H1 (cell line): ENCODE measurements around the gene DIP2C. TPM values are rescaled to one million over a fixed set of nuclear protein-coding genes. Genes with fewer than 3 reads are reported as not detected.

Source experiments
- CEBPB ChIP-seq: IDR thresholded peaks from 2 replicates; pipeline ENCODE4 v1.6.1; 2012; ENCODE audit warnings: low read depth, low read length
- CHD7 ChIP-seq: fragments of 300-600 bp; sonication (generic); IDR thresholded peaks from 2 replicates; pipeline ENCODE4 v1.7.1; 2012; ENCODE audit warnings: low read length, moderate library complexity, mild to moderate bottlenecking, inconsistent platforms; ENCODE audit not compliant: insufficient replicate concordance
- RXRA ChIP-seq: IDR thresholded peaks from 2 replicates; pipeline ENCODE4 v1.6.1; 2011; ENCODE audit warnings: low read depth, mild to moderate bottlenecking, low read length, moderate library complexity; ENCODE audit not compliant: insufficient read depth
- polyA plus RNA-seq, 7 experiments: library from polyadenylated mRNA; depleted of rRNA in 3 of 7; stranded (reverse) in 5 of 7; unstranded in 2 of 7; fragments of >200 nt in 5 of 7; fragments of 200-250 nt in 2 of 7; gene quantifications; 1 replicate in 5 of 7; 2 replicates in 1 of 7; 4 replicates in 1 of 7; pipeline versions ENCODE4 v1.2.1 to v1.2.3, GENCODE V29; 2011 to 2013; ENCODE audit warnings: missing spikeins in 2 of 7, mixed read lengths in 2 of 7
- total RNA-seq: library from RNA; stranded (reverse); fragmentation: NEBNext Ultra II Directional; extraction: Animal tissue kit (Norgen Biotek cat#: 25700); gene quantifications from 2 replicates; pipeline ENCODE4 v1.2.1, GENCODE V29; 2021

DIP2C gene
- total and polyA plus RNA-seq, 2 of the 8 experiments (the other 6 are each of a cell fraction or from before 2014, with no cell fraction given): 3.8 to 9.3 TPM

- TF ChIP-seq CHD7 (no peak), RXRA (no peak), CEBPB (no peak)
These were observed 73.8 kb downstream of the DIP2C start (continued) for GRCh38 chr10:615583-616152.
